Diencephalon (tissue), 1 donor: ENCODE data around the gene TSPY3. TPM values are rescaled to one million over a fixed set of nuclear protein-coding genes. Genes with fewer than 3 reads are reported as not detected.

Experiments
- total RNA-seq: library from RNA; depleted of rRNA; stranded (reverse); fragments of >200 nt; gene quantifications from one replicate; pipeline ENCODE4 v1.2.3, GENCODE V29; 2014

TSPY3 gene, protein sequence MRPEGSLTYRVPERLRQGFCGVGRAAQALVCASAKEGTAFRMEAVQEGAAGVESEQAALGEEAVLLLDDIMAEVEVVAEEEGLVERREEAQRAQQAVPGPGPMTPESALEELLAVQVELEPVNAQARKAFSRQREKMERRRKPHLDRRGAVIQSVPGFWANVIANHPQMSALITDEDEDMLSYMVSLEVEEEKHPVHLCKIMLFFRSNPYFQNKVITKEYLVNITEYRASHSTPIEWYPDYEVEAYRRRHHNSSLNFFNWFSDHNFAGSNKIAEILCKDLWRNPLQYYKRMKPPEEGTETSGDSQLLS
- not detected for total RNA-seq

DNA sequence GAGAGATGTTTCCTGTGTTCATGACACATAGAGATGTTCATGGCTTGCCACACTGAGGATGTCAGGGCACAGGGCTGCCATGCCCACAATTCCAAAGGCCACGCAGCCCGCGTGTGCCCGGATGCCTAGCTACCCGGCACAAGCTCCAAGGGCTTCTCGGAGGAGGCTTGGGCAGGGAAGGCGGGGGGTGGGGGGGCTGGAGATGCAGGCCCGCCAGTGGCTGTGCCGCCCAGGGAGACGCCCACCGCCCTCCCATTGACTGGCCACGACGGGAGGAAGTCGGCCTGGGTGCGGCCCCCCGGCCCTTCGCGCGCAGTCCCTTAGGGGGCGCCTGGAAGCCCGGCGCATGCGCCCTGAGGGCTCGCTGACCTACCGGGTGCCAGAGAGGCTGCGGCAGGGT is at the start of gene TSPY3:
Gene TSPY3, plus strand, starts transcription at position 301 of the 400 bp plus-strand sequence. Its CDS starts 46 bp downstream, at position 347.

DNA sequence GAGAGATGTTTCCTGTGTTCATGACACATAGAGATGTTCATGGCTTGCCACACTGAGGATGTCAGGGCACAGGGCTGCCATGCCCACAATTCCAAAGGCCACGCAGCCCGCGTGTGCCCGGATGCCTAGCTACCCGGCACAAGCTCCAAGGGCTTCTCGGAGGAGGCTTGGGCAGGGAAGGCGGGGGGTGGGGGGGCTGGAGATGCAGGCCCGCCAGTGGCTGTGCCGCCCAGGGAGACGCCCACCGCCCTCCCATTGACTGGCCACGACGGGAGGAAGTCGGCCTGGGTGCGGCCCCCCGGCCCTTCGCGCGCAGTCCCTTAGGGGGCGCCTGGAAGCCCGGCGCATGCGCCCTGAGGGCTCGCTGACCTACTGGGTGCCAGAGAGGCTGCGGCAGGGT is 40.7 kb upstream of the TSPY3 start, which contains the start of gene TSPY8:
Gene TSPY8, plus strand, starts transcription at position 301 of the 400 bp plus-strand sequence. Its CDS starts 46 bp downstream, at position 347.

Other genes with a start within 250 kb of the TSPY3 start
- gene TSPY4, start 61.0 kb upstream of the TSPY3 start, total RNA-seq: not detected
- not detected for gene TSPY8, start 40.6 kb upstream of the TSPY3 start, total RNA-seq
- gene TSPY1, start 68.5 kb downstream of the TSPY3 start, total RNA-seq: not detected
- gene TSPY9, start 88.8 kb downstream of the TSPY3 start, total RNA-seq: not detected
- gene TSPY10, start 129.5 kb downstream of the TSPY3 start, total RNA-seq: not detected